ENCODE data around the gene OR1E2. TPM values are rescaled to one million over a fixed set of nuclear protein-coding genes. Genes with fewer than 3 reads are reported as not detected.

The OR1E2 gene
- total and polyA plus RNA-seq, 10 of the 15 experiments (the other 5 are each of a cell fraction or from before 2014, with no cell fraction given) = not detected

DNA sequence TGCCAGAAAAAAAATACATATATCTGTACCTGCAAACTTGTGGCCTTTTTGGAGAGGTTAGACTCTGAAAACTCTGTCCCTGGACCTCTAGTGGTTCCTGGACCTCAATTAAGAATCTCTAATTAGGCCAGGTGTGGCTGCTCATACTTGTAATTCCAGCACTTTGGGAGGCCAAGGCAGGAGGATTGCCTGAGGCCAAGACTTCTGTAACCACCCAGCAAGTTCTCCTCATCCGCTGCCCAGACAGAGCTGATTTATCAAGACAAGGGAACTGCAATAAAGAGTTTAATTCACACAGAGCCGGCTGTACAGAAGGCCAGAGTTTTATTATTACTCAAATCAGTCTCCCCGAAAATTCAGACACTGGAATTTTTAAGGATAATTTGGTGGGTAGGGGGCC, 46.3 kb upstream of the OR1E2 start (continued):
- TF ChIP-seq, protein P1, sequence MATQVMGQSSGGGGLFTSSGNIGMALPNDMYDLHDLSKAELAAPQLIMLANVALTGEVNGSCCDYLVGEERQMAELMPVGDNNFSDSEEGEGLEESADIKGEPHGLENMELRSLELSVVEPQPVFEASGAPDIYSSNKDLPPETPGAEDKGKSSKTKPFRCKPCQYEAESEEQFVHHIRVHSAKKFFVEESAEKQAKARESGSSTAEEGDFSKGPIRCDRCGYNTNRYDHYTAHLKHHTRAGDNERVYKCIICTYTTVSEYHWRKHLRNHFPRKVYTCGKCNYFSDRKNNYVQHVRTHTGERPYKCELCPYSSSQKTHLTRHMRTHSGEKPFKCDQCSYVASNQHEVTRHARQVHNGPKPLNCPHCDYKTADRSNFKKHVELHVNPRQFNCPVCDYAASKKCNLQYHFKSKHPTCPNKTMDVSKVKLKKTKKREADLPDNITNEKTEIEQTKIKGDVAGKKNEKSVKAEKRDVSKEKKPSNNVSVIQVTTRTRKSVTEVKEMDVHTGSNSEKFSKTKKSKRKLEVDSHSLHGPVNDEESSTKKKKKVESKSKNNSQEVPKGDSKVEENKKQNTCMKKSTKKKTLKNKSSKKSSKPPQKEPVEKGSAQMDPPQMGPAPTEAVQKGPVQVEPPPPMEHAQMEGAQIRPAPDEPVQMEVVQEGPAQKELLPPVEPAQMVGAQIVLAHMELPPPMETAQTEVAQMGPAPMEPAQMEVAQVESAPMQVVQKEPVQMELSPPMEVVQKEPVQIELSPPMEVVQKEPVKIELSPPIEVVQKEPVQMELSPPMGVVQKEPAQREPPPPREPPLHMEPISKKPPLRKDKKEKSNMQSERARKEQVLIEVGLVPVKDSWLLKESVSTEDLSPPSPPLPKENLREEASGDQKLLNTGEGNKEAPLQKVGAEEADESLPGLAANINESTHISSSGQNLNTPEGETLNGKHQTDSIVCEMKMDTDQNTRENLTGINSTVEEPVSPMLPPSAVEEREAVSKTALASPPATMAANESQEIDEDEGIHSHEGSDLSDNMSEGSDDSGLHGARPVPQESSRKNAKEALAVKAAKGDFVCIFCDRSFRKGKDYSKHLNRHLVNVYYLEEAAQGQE (IDR thresholded peaks at IDR 0.05; ENCODE audit: low read depth, low read length) = no peak
- no peak for TF ChIP-seq MLLT1 (IDR thresholded peaks at IDR 0.05)
- no peak for TF ChIP-seq E2F8 (IDR thresholded peaks at IDR 0.05; ENCODE audit: low read depth, partially characterized antibody)
- no peak for TF ChIP-seq RAD21 (IDR thresholded peaks at IDR 0.05; ENCODE audit: insufficient read depth, low read depth, low read length)
- TF ChIP-seq BACH1 (IDR thresholded peaks at IDR 0.05; ENCODE audit: borderline replicate concordance) = no peak
